Urinary bladder (tissue), 4 donors: Measurements from ENCODE around the gene PHC2. TPM values are rescaled to one million over a fixed set of nuclear protein-coding genes. Genes with fewer than 3 reads are reported as not detected.
A peak's percentile ranks its signal among the peaks of the same experiment; 100 is the strongest.

ENCODE experiments used
- DNase-seq: peaks from one replicate; pipeline ENCODE4 v3.0.0-alpha.2; 2015; ENCODE audit errors: extremely low spot score
- H3K27ac ChIP-seq: one replicate; pipeline ENCODE4 v1.5.1; 2013; ENCODE audit warnings: low read depth, mild to moderate bottlenecking, moderate library complexity
- H3K36me3 ChIP-seq: one replicate; pipeline ENCODE4 v1.6.1; 2013; ENCODE audit warnings: mild to moderate bottlenecking, moderate library complexity; ENCODE audit not compliant: insufficient read depth
- H3K4me1 ChIP-seq: one replicate; pipeline ENCODE4 v1.6.1; 2013; ENCODE audit warnings: mild to moderate bottlenecking, moderate library complexity; ENCODE audit not compliant: insufficient read depth
- H3K4me3 ChIP-seq: one replicate; pipeline ENCODE4 v1.5.1; 2013; ENCODE audit warnings: low read depth, low read length
- WGBS: extraction: QIAGEN DNeasy Blood & Tissue Kit; methylation state at CpG from one replicate; pipeline ENCODE4 v1.1.7; 2013; 5-methylcytosine and 5-hydroxymethylcytosine counted together
- polyA plus RNA-seq: library from polyadenylated mRNA; stranded (reverse); fragments of 200-250 nt; gene quantifications from one replicate; pipeline ENCODE4 v1.2.3, GENCODE V29; 2013
- total RNA-seq: library from RNA; depleted of rRNA; stranded (reverse); fragments of >200 nt; gene quantifications from one replicate; pipeline ENCODE4 v1.2.3, GENCODE V29; 2014
- donor health status: healthy with polysubstance abuse.
- donor health status: healthy.

The PHC2 gene
- total and polyA plus RNA-seq, 2 donors: 49.2 to 179 TPM

GRCh38 chr1:33384040-33384812 lies 46.7 kb downstream of the PHC2 start:
- Histone ChIP-seq H3K27ac (no peak overlapping the region), H3K4me1 (peaks cover 3% of the 10 kb centered on the region), H3K4me3 (no peak overlapping the region), H3K36me3 (no peaks in the 10 kb centered on the region)
- 32% methylated on average over 7 of the region's 7 CpGs for WGBS
- DNase-seq: no peak

DNA sequence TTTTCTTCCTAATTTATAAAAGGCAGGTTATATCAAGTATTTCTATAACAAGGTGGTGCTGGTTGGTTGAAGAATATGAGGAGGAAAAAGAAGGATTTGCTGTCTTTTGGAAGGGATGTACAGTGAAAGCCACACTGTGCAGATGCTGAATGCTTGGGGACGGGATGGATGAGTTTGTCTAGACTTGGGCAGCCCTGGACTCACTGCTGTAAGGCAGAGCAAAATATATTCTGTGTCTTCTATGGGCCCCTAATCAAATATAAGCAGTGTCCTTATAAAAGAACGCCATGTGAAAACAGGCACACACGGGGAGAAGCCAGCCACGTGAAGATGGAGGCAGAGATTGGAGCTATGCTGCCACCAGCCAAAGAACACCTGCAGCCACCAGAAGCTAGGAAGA lies 47.4 kb downstream of the PHC2 start:
- Histone ChIP-seq H3K4me3 (no peak overlapping the region), H3K27ac (no peak overlapping the region), H3K4me1 (peaks cover 3% of the 10 kb centered on the region), H3K36me3 (no peaks in the 10 kb centered on the region)
- no peak for DNase-seq
- WGBS: 77% methylated on average over 4 of the region's 4 CpGs

DNA sequence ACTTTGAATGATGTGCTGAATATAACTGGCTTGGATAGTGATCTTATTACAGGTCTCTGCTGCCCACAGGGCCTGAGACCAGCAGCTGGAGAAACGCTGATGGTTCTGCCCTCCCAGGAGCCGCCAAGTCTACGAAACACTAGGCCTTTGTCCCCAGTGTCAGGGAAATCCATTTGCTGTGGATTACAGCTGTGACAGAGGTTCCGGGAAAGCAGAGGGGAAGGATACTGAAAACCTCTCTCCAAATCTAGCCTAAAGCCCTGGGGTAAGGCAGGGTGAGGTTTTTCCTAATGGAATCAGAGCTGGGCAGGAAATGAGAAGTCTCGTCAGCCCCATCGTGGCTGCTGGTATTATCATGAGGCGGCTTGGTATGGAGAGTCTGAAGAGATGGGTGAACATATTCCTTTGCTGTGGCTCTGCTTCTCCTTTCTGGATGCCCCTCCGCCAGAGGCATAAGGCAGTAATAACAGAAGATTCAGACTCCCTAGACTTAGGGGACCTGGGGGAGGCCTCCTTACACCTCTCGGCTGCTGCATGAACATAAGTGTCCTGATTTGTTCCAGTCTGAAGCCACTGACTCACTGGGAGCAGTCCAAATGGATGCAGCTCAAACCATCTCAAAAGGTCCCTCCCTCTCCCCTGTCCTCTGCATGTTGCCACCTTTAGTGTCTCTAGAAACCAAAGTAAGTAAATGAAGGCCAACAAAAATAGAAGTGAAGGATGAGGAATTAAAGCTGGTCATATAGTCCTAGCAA lies 48.1 kb downstream of the PHC2 start:
- no peak for DNase-seq
- no peaks in the 10 kb centered on the region for H3K36me3 ChIP-seq
- 74% methylated on average over 9 of the region's 9 CpGs for WGBS
- no peak overlapping the region for H3K4me3 ChIP-seq
- no peak overlapping the region for H3K27ac ChIP-seq
- peaks cover 3% of the 10 kb centered on the region for H3K4me1 ChIP-seq

GRCh38 chr1:33381977-33382376 lies 48.9 kb downstream of the PHC2 start:
- Histone ChIP-seq H3K36me3 (no peaks in the 10 kb centered on the region), H3K4me1 (peaks cover 3% of the 10 kb centered on the region), H3K4me3 (no peak overlapping the region), H3K27ac (no peak overlapping the region)
- WGBS: 90% methylated on average over 4 of the region's 4 CpGs
- DNase-seq: no peak

GRCh38 chr1:33380811-33381210 lies 50.1 kb downstream of the PHC2 start:
- no peak overlapping the region for H3K4me3 ChIP-seq
- H3K27ac ChIP-seq: no peak overlapping the region
- DNase-seq: no peak
- 80% methylated on average over 2 of the region's 2 CpGs for WGBS
- no peaks in the 10 kb centered on the region for H3K36me3 ChIP-seq
- peaks cover 3% of the 10 kb centered on the region for H3K4me1 ChIP-seq

DNA sequence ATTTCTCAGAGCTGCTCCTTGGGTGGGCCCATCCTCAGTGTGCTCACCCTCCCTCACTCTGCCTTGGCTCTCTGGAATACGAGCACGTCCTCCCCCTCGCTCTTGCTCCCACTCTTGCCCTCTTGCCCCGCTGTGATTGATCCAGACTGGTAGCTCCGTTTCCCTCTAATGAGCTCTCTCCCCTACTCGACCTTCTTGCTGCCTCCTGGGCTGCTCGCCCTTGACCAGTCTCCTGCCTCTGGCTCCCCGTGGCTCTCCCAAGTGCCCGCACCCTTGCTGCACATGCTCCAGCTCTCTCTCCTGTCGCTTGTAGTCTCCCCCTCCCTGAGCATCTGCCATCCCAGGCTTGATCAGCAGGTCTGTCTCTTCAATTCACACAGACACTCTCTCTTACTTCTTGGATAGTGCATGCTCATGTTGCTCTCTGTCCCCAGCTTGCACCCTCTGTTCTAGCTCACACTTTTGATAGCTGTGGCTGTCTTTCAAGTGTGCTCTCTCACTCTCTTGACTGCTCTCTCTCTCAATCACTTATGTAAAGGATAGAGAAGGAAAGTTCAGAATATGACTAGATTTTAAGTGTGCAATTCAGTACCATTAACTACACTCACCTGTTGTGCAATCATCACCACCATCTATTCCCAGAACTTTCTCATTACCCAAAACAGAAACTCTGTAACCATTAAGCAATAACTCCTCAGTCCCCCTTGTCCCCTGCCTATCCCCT lies 51.1 kb downstream of the PHC2 start:
- H3K36me3 ChIP-seq: no peaks in the 10 kb centered on the region
- peaks cover 3% of the 10 kb centered on the region for H3K4me1 ChIP-seq
- no peak overlapping the region for H3K4me3 ChIP-seq
- no peak overlapping the region for H3K27ac ChIP-seq
- DNase-seq: no peak
- 68% methylated on average over 10 of the region's 10 CpGs for WGBS

DNA sequence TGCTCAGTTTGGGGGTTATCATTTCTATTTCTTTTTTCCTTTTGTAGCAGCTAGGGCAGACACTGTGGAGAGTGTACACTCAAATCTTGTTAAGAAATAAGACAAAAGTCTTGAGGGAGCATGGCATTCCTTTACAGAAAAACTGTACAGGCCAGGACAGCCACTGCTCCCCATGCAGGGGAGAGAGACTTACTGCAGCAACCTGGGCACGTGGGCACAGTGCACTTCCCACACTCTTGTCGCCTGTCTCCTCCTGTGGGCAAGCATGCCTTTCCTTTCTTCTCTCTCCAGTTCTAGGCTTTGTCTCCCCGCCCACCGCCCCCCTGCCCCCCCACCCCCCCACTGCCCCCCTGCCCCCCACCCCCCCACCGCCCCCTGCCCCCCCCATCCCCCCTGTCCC lies 51.9 kb downstream of the PHC2 start:
- Histone ChIP-seq H3K27ac (no peak overlapping the region), H3K36me3 (no peaks in the 10 kb centered on the region), H3K4me3 (no peak overlapping the region), H3K4me1 (peaks cover 3% of the 10 kb centered on the region)
- WGBS: 54% methylated on average over 3 of the region's 5 CpGs
- DNase-seq: no peak

DNA sequence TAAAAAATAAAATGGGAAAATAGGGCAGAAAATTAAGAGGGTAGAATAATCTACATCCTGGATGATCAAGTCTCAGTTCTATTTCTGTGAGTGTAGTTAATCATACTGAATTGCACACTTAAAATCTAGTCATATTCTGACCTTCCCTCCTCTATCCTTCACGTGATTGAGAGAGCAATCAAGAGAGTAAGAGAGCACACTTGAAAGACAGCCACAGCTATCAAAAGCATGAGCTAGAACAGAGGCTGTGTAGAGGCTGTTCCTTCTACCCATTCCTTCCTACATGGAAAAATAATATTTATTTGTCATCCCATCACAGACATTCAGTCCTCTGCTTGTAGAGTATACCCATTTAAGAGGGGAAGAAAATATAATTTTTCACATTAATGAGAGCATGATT lies 52.4 kb downstream of the PHC2 start:
- WGBS: 54% methylated on average over 1 of the region's 1 CpG
- Histone ChIP-seq H3K36me3 (no peaks in the 10 kb centered on the region), H3K4me3 (no peak overlapping the region), H3K4me1 (peaks cover 3% of the 10 kb centered on the region), H3K27ac (no peak overlapping the region)
- DNase-seq: no peak

- Histone ChIP-seq H3K4me3 (no peak overlapping the region), H3K4me1 (peaks cover 3% of the 10 kb centered on the region), H3K27ac (no peak overlapping the region), H3K36me3 (no peaks in the 10 kb centered on the region)
- 82% methylated on average over 1 of the region's 1 CpG for WGBS
- DNase-seq: no peak
Observed at GRCh38 chr1:33377756-33378155, 53.1 kb downstream of the PHC2 start.

DNA sequence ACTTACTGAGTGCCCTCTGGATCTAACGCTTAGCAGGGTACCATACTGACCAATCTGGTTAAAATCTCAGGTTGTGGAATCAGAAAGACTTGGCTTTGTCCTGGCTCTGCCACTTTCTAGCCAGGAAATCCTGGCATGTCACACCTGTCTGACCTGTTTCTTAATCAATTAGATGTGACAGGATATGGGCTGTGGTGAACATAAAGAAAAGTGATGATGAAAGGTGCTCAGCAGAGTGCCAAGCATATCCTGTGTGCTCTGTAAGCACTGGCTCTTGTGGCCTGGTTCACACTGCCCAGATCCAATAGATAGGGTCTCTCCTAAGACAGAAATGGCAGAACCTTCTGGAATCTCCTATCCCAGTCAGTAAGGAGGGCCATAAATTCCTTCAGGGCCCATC lies 53.9 kb downstream of the PHC2 start:
- no peak for DNase-seq
- Histone ChIP-seq H3K36me3 (no peaks in the 10 kb centered on the region), H3K27ac (no peak overlapping the region), H3K4me1 (peaks cover 3% of the 10 kb centered on the region), H3K4me3 (no peak overlapping the region)
- 85% methylated on average over 1 of the region's 1 CpG for WGBS

- peaks cover 3% of the 10 kb centered on the region for H3K4me1 ChIP-seq
- DNase-seq: no peak
- no peak overlapping the region for H3K27ac ChIP-seq
- H3K36me3 ChIP-seq: no peaks in the 10 kb centered on the region
- WGBS: 97% methylated on average over 9 of the region's 9 CpGs
- H3K4me3 ChIP-seq: no peak overlapping the region
Observed at GRCh38 chr1:33375316-33375715, 55.6 kb downstream of the PHC2 start.

GRCh38 chr1:33374336-33375105 lies 56.4 kb downstream of the PHC2 start:
- H3K4me1 ChIP-seq: no peaks in the 10 kb centered on the region
- no peaks in the 10 kb centered on the region for H3K36me3 ChIP-seq
- no peak for DNase-seq
- H3K27ac ChIP-seq: peak overlapping the region; percentile 11
- WGBS: 66% methylated on average over 5 of the region's 5 CpGs
- H3K4me3 ChIP-seq: no peak overlapping the region

GRCh38 chr1:33373606-33374005 lies 57.3 kb downstream of the PHC2 start:
- H3K36me3 ChIP-seq: no peaks in the 10 kb centered on the region
- 87% methylated on average over 4 of the region's 4 CpGs for WGBS
- H3K27ac ChIP-seq: no peak overlapping the region

More at GRCh38 chr1:33373606-33374005, 57.3 kb downstream of the PHC2 start:
- Histone ChIP-seq H3K4me1 (no peaks in the 10 kb centered on the region), H3K4me3 (no peak overlapping the region)
- no peak for DNase-seq
